ENCODE measurements around the gene SGO2.
"Not testable (repeated sequence)": the region's sequence is repeated elsewhere in the genome, so short reads cannot be mapped to it uniquely, and the experiment has no call there.

Gene SGO2

DNA sequence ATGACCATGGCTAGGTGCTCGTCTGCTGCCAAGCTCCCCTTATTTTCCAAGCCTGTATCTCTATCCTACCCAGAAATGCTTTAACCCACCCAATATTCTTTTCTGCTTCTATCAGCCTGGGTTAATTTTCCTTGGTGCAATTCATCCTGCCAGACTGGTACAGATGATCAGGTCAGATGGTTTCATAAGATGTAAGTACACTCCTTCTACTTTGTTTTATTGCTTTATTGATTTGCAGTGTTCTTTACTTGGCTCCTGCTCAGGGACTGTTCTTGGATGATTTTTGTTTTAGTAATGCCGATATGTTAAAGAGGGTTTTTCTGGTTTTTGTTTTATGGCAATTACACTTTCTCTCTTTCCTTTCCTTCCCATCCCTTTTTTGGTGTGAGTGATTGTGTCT lies 2.4 kb upstream of the SGO2 start:
- no peak for TF ChIP-seq CTCF (conservative IDR thresholded peaks at IDR 0.05)
- H3K27ac ChIP-seq: peak overlapping the region; percentile 67

GRCh38 chr2:200525066-200525465 lies 941 bp upstream of the SGO2 start:
- TF ChIP-seq CTCF (conservative IDR thresholded peaks at IDR 0.05): no peak

DNA sequence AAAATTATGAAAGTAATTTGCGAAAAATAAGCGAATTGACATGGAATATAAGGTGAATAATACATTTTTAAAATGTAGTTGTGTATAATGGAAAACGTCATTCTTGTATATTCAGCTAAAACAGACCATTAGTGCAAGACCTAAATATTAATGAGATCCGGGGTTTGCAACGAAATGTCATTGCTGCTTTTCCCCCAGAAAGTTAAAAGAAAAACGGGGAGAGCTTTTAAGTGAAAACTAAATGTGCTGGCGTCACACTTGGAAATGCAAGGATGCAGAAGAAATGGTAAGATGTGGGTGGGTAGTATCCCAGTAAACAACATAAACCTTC lies 491 bp upstream of the SGO2 start:
- no peak for TF ChIP-seq CTCF (conservative IDR thresholded peaks at IDR 0.05)
- H3K27ac ChIP-seq: peak overlapping the region; percentile 67

More at GRCh38 chr2:200525066-200525465, 941 bp upstream of the SGO2 start:
- H3K27ac ChIP-seq: peak overlapping the region; percentile 67

- TF ChIP-seq CTCF (conservative IDR thresholded peaks at IDR 0.05): no peak
- no peak overlapping the region for H3K27ac ChIP-seq
These were observed 2.2 kb downstream of the SGO2 start for GRCh38 chr2:200528228-200528627.

DNA sequence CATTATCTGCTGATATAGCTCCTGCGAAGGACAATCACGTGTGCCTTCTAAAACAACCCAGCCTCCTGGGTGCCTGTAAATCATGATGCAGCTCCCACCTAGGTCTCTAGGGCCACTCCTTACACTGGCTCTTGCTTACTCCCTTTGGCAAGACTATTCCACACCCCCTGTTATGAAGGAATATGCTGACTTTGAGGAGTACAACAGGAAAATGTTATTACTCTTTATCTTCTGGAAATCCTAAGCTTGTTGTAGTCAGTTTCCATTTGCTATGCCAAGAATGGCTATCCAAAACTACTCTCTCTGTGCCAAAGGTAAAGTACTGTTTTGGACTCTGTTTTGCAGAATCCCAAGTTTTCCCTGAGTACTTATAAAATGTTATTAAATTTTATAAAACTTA lies 7.7 kb downstream of the SGO2 start:
- no peak for TF ChIP-seq CTCF (conservative IDR thresholded peaks at IDR 0.05)
- H3K27ac ChIP-seq: no peak overlapping the region

DNA sequence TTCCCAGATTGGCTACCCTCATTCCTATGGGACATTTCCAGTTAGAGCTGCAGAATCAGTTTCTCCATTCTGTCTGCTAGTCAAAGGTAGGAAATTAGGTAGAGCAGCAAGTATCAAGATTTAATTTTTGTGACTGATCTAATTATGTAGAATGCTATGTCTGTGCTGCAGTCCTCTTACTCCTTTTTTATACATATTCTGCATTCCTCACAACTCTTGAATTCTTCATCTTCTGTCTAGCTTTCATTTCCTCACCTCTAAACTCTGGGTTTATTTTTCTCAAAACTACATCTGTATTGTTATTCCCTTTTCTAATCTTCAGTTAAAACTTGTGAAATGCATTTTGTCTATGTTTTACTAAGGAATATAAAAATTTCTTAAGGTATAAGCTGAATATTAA lies 8.6 kb downstream of the SGO2 start:
- no peak overlapping the region for H3K27ac ChIP-seq
- TF ChIP-seq CTCF (conservative IDR thresholded peaks at IDR 0.05): no peak

DNA sequence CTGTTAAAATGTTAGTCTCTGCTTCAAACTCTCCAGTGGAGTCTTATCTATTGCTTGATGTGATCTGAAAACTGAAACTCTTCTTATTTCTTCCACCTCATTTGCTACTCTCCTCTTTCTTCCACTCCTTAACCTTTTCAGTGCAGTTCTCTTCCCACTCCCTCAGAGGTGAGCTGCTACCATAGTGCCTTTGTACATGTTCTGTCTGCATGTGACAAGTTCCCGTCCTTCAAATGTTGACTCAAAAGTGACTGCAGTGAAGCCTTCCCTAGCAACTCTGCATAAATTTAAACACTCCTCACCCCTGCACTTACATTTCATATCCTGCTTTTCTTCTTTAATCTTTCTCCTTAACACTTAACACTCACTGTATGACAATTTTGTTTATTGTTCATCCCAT lies 12.1 kb downstream of the SGO2 start:
- no peak for TF ChIP-seq CTCF (conservative IDR thresholded peaks at IDR 0.05)
- peak overlapping the region; percentile 79 for H3K27ac ChIP-seq

- H3K27ac ChIP-seq: no peak overlapping the region
- TF ChIP-seq CTCF (conservative IDR thresholded peaks at IDR 0.05): no peak
These were observed 14.8 kb downstream of the SGO2 start for GRCh38 chr2:200540793-200541192.

GRCh38 chr2:200566596-200566995 lies 40.6 kb downstream of the SGO2 start:
- H3K27ac ChIP-seq: not testable (repeated sequence)
